H1 (cell line): ENCODE measurements around the gene GAB2. TPM values are rescaled to one million over a fixed set of nuclear protein-coding genes. Genes with fewer than 3 reads are reported as not detected.

Experiments
- CTCF ChIA-PET: fragments of 300-600 bp; sonication (Branson Sonifier 250); formaldehyde crosslinking; loops from one replicate; lab custom pipeline; 2021; ENCODE audit not compliant: partially characterized antibody; lab: Charles Lee
- POLR2A ChIA-PET: fragments of 300-600 bp; sonication (Branson Sonifier 250); formaldehyde crosslinking; loops from one replicate; lab custom pipeline; 2021; ENCODE audit warnings: inconsistent platforms; ENCODE audit not compliant: partially characterized antibody; lab: Charles Lee
- DNase-seq, 2 experiments: peaks; one replicate each; pipeline versions ENCODE4 v3.0.0 to v3.0.0-alpha.2; 2010 to 2022; ENCODE audit warnings: low spot score in 2 of 2, low read depth in 1 of 2, mixed read lengths in 1 of 2
- FAIRE-seq: peaks from 2 replicates; lab custom pipeline; 2011; peaks lifted over from hg19 to GRCh38; lab: Jason Lieb, UNC
- H2AFZ ChIP-seq: 2 replicates; pipeline ENCODE4 v1.8.1; 2012; ENCODE audit warnings: low read length, inconsistent platforms
- H2AK5ac ChIP-seq: 2 replicates; pipeline ENCODE4 v1.6.1; 2013; ENCODE audit warnings: low read depth, low read length
- H2BK120ac ChIP-seq: replicated peaks from 2 replicates; pipeline ENCODE3; 2013; ENCODE audit warnings: low read depth, low read length, inconsistent platforms
- H2BK12ac ChIP-seq: 2 replicates; pipeline ENCODE4 v1.6.1; 2013; ENCODE audit warnings: low read depth, low read length
- H2BK15ac ChIP-seq: 2 replicates; pipeline ENCODE4 v1.6.1; 2013; ENCODE audit warnings: low read length
- H2BK20ac ChIP-seq: 2 replicates; pipeline ENCODE4 v1.6.1; 2013; ENCODE audit warnings: low read length
- H2BK5ac ChIP-seq: 2 replicates; pipeline ENCODE4 v1.6.1; 2013; ENCODE audit warnings: low read depth, low read length
- H3K14ac ChIP-seq: 2 replicates; pipeline ENCODE4 v1.6.1; 2013; ENCODE audit warnings: inconsistent platforms; ENCODE audit not compliant: insufficient read length
- H3K18ac ChIP-seq: 2 replicates; pipeline ENCODE4 v1.6.1; 2013; ENCODE audit warnings: low read length; ENCODE audit errors: extremely low read depth
- H3K23ac ChIP-seq: 2 replicates; pipeline ENCODE4 v1.6.1; 2013; ENCODE audit warnings: inconsistent platforms; ENCODE audit not compliant: insufficient read length
- H3K23me2 ChIP-seq: 2 replicates; pipeline ENCODE4 v1.6.1; 2013; ENCODE audit warnings: low read depth, low read length
- H3K27ac ChIP-seq: 2 replicates; pipeline ENCODE4 v1.6.1; 2011; ENCODE audit warnings: low read depth, low read length, inconsistent platforms
- H3K27me3 ChIP-seq, 4 experiments: replicated peaks in 1 of 4; 1 replicate in 1 of 4; 2 replicates in 3 of 4; pipeline versions ENCODE4 v1.6.1 to v1.8.1; 2011 to 2013; ENCODE audit warnings: low read length in 3 of 4, mild to moderate bottlenecking in 3 of 4, inconsistent platforms in 2 of 4, mixed read lengths in 2 of 4, moderate library complexity in 1 of 4; ENCODE audit not compliant: control insufficient read depth in 3 of 4, insufficient read depth in 3 of 4; ENCODE audit errors: extremely low read depth in 1 of 4
- H3K36me3 ChIP-seq, 4 experiments: 2 replicates each; pipeline versions ENCODE4 v1.6.1 to v1.8.1; 2011 to 2013; ENCODE audit warnings: mild to moderate bottlenecking in 4 of 4, low read length in 3 of 4, moderate library complexity in 2 of 4, control low read depth in 1 of 4, inconsistent platforms in 1 of 4; ENCODE audit not compliant: insufficient read depth in 4 of 4, control insufficient read depth in 2 of 4
- H3K4ac ChIP-seq: replicated peaks from 2 replicates; pipeline ENCODE3; 2013; ENCODE audit warnings: low read length, low read depth, mixed read lengths, inconsistent platforms; ENCODE audit not compliant: insufficient read length
- H3K4me1 ChIP-seq, 4 experiments: replicated peaks in 1 of 4; 1 replicate in 1 of 4; 2 replicates in 3 of 4; pipeline versions ENCODE4 v1.6.1 to v1.8.1; 2011 to 2013; ENCODE audit warnings: low read length in 3 of 4, inconsistent platforms in 2 of 4, mixed read lengths in 1 of 4; ENCODE audit not compliant: insufficient read depth in 4 of 4, control insufficient read depth in 3 of 4
- H3K4me2 ChIP-seq, 2 experiments: 2 replicates each; pipeline versions ENCODE4 v1.6.1 to v1.8.1; 2011 to 2013; ENCODE audit warnings: low read depth in 2 of 2, low read length in 2 of 2, control low read depth in 1 of 2, inconsistent platforms in 1 of 2, mild to moderate bottlenecking in 1 of 2; ENCODE audit not compliant: insufficient read depth in 1 of 2
- H3K4me3 ChIP-seq, 4 experiments: fragments of 200-600, 300-600 bp in 1 of 4; sonication (generic), shearing (Covaris generic), sonication (Bioruptor Twin) in 1 of 4; 2 replicates each; pipeline versions ENCODE4 v1.5.1 to v1.8.1; 2011 to 2016; ENCODE audit warnings: low read length in 4 of 4, low read depth in 3 of 4, control low read depth in 2 of 4, inconsistent platforms in 2 of 4, mild to moderate bottlenecking in 2 of 4, mixed read lengths in 1 of 4, moderate library complexity in 1 of 4; ENCODE audit not compliant: insufficient read depth in 2 of 4; ENCODE audit errors: extremely low read depth in 1 of 4
- H3K56ac ChIP-seq: replicated peaks from 2 replicates; pipeline ENCODE3; 2013; ENCODE audit warnings: low read depth, mild to moderate bottlenecking, mixed read lengths, low read length, inconsistent platforms; ENCODE audit not compliant: insufficient read length
- H3K79me1 ChIP-seq: 2 replicates; pipeline ENCODE4 v1.6.1; 2013; ENCODE audit warnings: low read depth, low read length, control low read depth
- H3K79me2 ChIP-seq, 2 experiments: 2 replicates each; pipeline versions ENCODE4 v1.6.1 to v1.8.1; 2012 to 2013; ENCODE audit warnings: low read length in 2 of 2, mild to moderate bottlenecking in 2 of 2, inconsistent platforms in 1 of 2; ENCODE audit not compliant: insufficient read depth in 2 of 2, control insufficient read depth in 1 of 2
- H3K9ac ChIP-seq, 4 experiments: replicated peaks in 1 of 4; 1 replicate in 1 of 4; 2 replicates in 3 of 4; pipeline versions ENCODE4 v1.6.1 to v1.8.1; 2011 to 2013; ENCODE audit warnings: low read depth in 3 of 4, low read length in 3 of 4, control low read depth in 2 of 4, mild to moderate bottlenecking in 2 of 4, moderate library complexity in 2 of 4, inconsistent platforms in 1 of 4; ENCODE audit errors: extremely low read depth in 1 of 4
- H3K9me3 ChIP-seq, 2 experiments: 2 replicates each; pipeline versions ENCODE4 v1.6.1 to v1.8.1; 2012 to 2013; ENCODE audit warnings: mild to moderate bottlenecking in 2 of 2, moderate library complexity in 2 of 2, control low read depth in 1 of 2, inconsistent platforms in 1 of 2, low read depth in 1 of 2, low read length in 1 of 2, mixed read lengths in 1 of 2; ENCODE audit not compliant: insufficient read depth in 2 of 2
- H4K20me1 ChIP-seq, 2 experiments: replicated peaks in 1 of 2; 2 replicates each; pipeline versions ENCODE3 to v1.8.1; 2011 to 2013; ENCODE audit warnings: inconsistent platforms in 2 of 2, low read length in 2 of 2, mild to moderate bottlenecking in 1 of 2; ENCODE audit not compliant: insufficient read depth in 2 of 2, control insufficient read depth in 1 of 2
- H4K5ac ChIP-seq: 2 replicates; pipeline ENCODE4 v1.6.1; 2013; ENCODE audit warnings: low read length, low read depth, mixed read lengths, inconsistent platforms; ENCODE audit not compliant: insufficient read length
- H4K8ac ChIP-seq: 2 replicates; pipeline ENCODE4 v1.8.0; 2013; ENCODE audit warnings: mild to moderate bottlenecking, moderate library complexity, low read length, inconsistent platforms; ENCODE audit not compliant: insufficient read depth; ENCODE audit errors: extremely low read depth
- H4K91ac ChIP-seq: replicated peaks from 2 replicates; pipeline ENCODE3; 2013; ENCODE audit warnings: low read length, mixed read lengths, inconsistent platforms; ENCODE audit not compliant: insufficient read length
- POLR2AphosphoS5 ChIP-seq: IDR thresholded peaks from 2 replicates; pipeline ENCODE4 v1.6.1; 2011; ENCODE audit warnings: low read depth, low read length
- RBBP5 ChIP-seq: IDR thresholded peaks from 2 replicates; pipeline ENCODE4 v1.7.1; 2012; ENCODE audit warnings: low read depth, mild to moderate bottlenecking, inconsistent platforms, low read length, moderate library complexity, borderline replicate concordance
- polyA plus RNA-seq, 7 experiments: library from polyadenylated mRNA; depleted of rRNA in 3 of 7; stranded (reverse) in 5 of 7; unstranded in 2 of 7; fragments of >200 nt in 5 of 7; fragments of 200-250 nt in 2 of 7; gene quantifications; 1 replicate in 5 of 7; 2 replicates in 1 of 7; 4 replicates in 1 of 7; pipeline versions ENCODE4 v1.2.1 to v1.2.3, GENCODE V29; 2011 to 2013; ENCODE audit warnings: missing spikeins in 2 of 7, mixed read lengths in 2 of 7
- total RNA-seq: library from RNA; stranded (reverse); fragmentation: NEBNext Ultra II Directional; extraction: Animal tissue kit (Norgen Biotek cat#: 25700); gene quantifications from 2 replicates; pipeline ENCODE4 v1.2.1, GENCODE V29; 2021
- TF ChIP-seq, protein P1 (sequence below): IDR thresholded peaks from 2 replicates; pipeline ENCODE4 v1.6.1; 2012; ENCODE audit warnings: inconsistent platforms

Gene GAB2
- total and polyA plus RNA-seq, 2 of the 8 experiments (the other 6 are each of a cell fraction or from before 2014, with no cell fraction given), result 6.3 to 14.0 TPM

DNA sequence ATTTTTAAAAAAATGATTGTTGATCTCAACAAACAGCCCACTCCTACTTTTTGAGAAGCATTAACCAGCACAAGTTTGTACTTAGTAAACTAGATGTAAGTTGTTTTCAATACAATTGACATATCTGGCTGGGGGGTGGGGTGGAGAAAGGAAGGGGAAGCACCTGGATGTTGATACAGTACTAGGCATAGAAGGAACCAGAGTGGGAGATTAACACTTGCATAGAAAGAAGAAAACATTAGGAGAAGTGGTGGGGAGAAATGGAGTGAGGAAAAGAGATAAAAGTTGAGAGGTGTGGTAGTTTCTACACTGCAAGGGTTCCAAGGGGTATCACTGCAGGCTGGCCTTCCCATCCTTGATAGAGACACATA is 10.6 kb upstream of the GAB2 start:
- Histone ChIP-seq H3K18ac (no peak overlapping the region), H3K23me2 (peaks cover 2% of the 10 kb centered on the region; the same call in 1 of the 2 replicates), H2AK5ac (no peak overlapping the region), H3K4me3 (no peak overlapping the region), H3K23ac (no peak overlapping the region), H3K4me1 (peaks cover 0 to 10% (median 4%) of the 10 kb centered on the region in 4 experiments; a peak in 3 of 7 replicates), H3K9ac (no peak overlapping the region), H3K79me2 (no peaks in the 10 kb centered on the region), H3K14ac (no peak overlapping the region), H4K20me1 (no peaks in the 10 kb centered on the region), H2BK12ac (no peak overlapping the region), H2AFZ (no peak overlapping the region), H3K4me2 (no peak overlapping the region), H3K4ac (no peak overlapping the region), H2BK20ac (no peak overlapping the region), H3K27ac (no peak overlapping the region), H3K79me1 (no peaks in the 10 kb centered on the region), H2BK120ac (no peak overlapping the region), H3K9me3 (no peaks in the 10 kb centered on the region), H4K5ac (no peak overlapping the region), H2BK5ac (no peak overlapping the region), H3K27me3 (no peaks in the 10 kb centered on the region), H3K56ac (no peak overlapping the region), H4K8ac (no peak overlapping the region), H3K36me3 (no peaks in the 10 kb centered on the region; a peak in 1 of 8 replicates), H2BK15ac (no peak overlapping the region), H4K91ac (no peak overlapping the region)
- FAIRE-seq, result no peak
- ChIA-PET POLR2A (interaction anchor here (5.9 kb wide), 1 partner anchor 10 kb away, joined by 33 read pairs; the partner anchor contains the start of gene GAB2), CTCF (interaction anchor here (0.6 to 6.4 kb wide), 5 partner anchors 8 to 200 kb away, joined by 3 to 87 read pairs (median 9); partner anchors contain the start of gene GAB2)
- no peak for DNase-seq
- TF ChIP-seq POLR2AphosphoS5 (no peak), RBBP5 (no peak)
- TF ChIP-seq, protein P1, sequence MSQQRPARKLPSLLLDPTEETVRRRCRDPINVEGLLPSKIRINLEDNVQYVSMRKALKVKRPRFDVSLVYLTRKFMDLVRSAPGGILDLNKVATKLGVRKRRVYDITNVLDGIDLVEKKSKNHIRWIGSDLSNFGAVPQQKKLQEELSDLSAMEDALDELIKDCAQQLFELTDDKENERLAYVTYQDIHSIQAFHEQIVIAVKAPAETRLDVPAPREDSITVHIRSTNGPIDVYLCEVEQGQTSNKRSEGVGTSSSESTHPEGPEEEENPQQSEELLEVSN, result no peak
